Activated B cell treated with CpG ODN at 0.5 μM for 24 hours (primary cell): Measurements from ENCODE around the gene UCMA. TPM values are rescaled to one million over a fixed set of nuclear protein-coding genes. Genes with fewer than 3 reads are reported as not detected.

ENCODE experiments used
- ATAC-seq: fragments of 200-7000 bp; cut with Tn5 transposase; one replicate; pipeline ENCODE4 v1.10.0; 2021; ENCODE audit warnings: low read depth, mild to moderate bottlenecking, moderate library complexity
- CTCF ChIA-PET: fragments of 350-600 bp; sonication (Branson Sonifier 250); formaldehyde crosslinking; loops from one replicate; lab custom pipeline; 2021; ENCODE audit warnings: antibody characterized with exemption; lab: Charles Lee
- POLR2A ChIA-PET: fragments of 350-600 bp; sonication (Branson Sonifier 250); formaldehyde crosslinking; loops from one replicate; lab custom pipeline; 2021; ENCODE audit warnings: antibody characterized with exemption; lab: Charles Lee
- DNase-seq: peaks from one replicate; pipeline ENCODE4 v3.0.0; 2022
- H3K27ac Mint-ChIP-seq: one replicate; pipeline ENCODE4 v1.8.0; 2020; ENCODE audit warnings: mixed read lengths
- H3K27me3 Mint-ChIP-seq: one replicate; pipeline ENCODE4 v1.8.0; 2021; ENCODE audit warnings: mixed read lengths
- H3K36me3 Mint-ChIP-seq: one replicate; pipeline ENCODE4 v1.8.0; 2021; ENCODE audit warnings: low read depth, mixed read lengths
- H3K4me1 Mint-ChIP-seq: one replicate; pipeline ENCODE4 v1.8.0; 2021; ENCODE audit warnings: mixed read lengths
- H3K4me3 Mint-ChIP-seq: one replicate; pipeline ENCODE4 v1.8.0; 2020; ENCODE audit warnings: mild to moderate bottlenecking, mixed read lengths
- H3K9me3 Mint-ChIP-seq: one replicate; pipeline ENCODE4 v1.8.0; 2020; ENCODE audit warnings: mixed read lengths
- intact Hi-C: fragments of 100-400 bp; cut with micrococcal nuclease; formaldehyde crosslinking; loops from one replicate; pipeline ENCODE4 v1.15.1; 2024
- total RNA-seq: library from RNA; stranded (reverse); gene quantifications from 2 replicates; pipeline ENCODE4 v1.2.3, GENCODE V29; 2022
- TF ChIP-seq, protein P1 (sequence below): fragments of 200-600 bp; IDR thresholded peaks from one replicate; pipeline ENCODE4 v1.8.0; 2022; ENCODE audit warnings: antibody characterized with exemption, mild to moderate bottlenecking

Gene UCMA
- total RNA-seq, 1 donor from 2014 or later, result not detected

DNA sequence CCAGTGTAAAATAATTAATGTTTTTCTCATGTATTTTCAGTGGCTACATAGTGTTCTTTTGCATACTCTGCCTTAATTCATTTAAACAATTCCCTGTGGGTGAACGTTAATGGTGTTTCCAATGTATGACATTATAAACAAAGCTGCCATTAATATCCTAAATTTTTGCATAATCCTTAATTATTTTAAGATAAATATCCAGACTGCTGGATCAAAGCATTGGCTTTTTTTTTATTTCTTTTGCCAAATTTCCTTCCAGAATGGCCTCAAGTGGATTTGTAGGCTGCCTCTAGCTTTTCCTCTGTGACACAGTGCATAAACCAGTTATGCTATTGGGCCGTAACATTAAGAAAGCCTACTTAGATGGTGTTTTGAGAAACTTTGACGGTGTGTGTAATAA lies 43.4 kb downstream of the UCMA start:
- Mint-ChIP-seq H3K36me3 (no peaks in the 10 kb centered on the region), H3K9me3 (no peaks in the 10 kb centered on the region), H3K4me1 (no peaks in the 10 kb centered on the region), H3K27me3 (no peaks in the 10 kb centered on the region), H3K4me3 (no peak overlapping the region), H3K27ac (no peak overlapping the region)
- no peak for DNase-seq
- POLR2A ChIA-PET, result no interaction called here
- ATAC-seq, result no peak
- CTCF ChIA-PET, result interaction anchor here (1.1 kb wide), 1 partner anchor 12 kb away, joined by 3 read pairs; no protein-coding TSS in a partner anchor
- intact Hi-C loops, result no loop called here
- TF ChIP-seq, protein P1, sequence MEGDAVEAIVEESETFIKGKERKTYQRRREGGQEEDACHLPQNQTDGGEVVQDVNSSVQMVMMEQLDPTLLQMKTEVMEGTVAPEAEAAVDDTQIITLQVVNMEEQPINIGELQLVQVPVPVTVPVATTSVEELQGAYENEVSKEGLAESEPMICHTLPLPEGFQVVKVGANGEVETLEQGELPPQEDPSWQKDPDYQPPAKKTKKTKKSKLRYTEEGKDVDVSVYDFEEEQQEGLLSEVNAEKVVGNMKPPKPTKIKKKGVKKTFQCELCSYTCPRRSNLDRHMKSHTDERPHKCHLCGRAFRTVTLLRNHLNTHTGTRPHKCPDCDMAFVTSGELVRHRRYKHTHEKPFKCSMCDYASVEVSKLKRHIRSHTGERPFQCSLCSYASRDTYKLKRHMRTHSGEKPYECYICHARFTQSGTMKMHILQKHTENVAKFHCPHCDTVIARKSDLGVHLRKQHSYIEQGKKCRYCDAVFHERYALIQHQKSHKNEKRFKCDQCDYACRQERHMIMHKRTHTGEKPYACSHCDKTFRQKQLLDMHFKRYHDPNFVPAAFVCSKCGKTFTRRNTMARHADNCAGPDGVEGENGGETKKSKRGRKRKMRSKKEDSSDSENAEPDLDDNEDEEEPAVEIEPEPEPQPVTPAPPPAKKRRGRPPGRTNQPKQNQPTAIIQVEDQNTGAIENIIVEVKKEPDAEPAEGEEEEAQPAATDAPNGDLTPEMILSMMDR, result no peak

GRCh38 chr10:13189961-13190360 lies 44.2 kb downstream of the UCMA start:
- POLR2A ChIA-PET, result no interaction called here

DNA sequence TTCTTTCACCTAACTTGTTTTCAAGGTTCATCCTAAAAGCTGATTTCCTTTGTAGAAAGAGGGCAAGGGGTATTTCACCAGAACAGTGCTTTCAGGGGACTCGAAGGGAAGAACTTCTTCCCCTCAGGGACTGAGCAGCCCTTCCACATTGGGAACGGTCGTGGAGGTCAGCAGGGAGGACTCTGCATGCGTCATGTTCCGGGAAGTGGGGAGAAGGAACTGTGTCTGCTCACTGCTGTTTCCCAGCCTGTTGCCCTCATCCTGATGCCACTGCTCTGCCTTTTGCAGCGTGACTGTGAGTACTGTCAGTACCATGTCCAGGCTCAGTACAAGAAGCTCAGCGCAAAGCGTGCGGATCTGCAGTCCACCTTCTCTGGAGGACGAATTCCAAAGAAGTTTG lies 45.6 kb downstream of the UCMA start:
- no peaks in the 10 kb centered on the region for H3K36me3 Mint-ChIP-seq
- no peak overlapping the region for H3K4me3 Mint-ChIP-seq
- CTCF ChIA-PET, result no interaction called here
- POLR2A ChIA-PET, result no interaction called here
- no peaks in the 10 kb centered on the region for H3K27me3 Mint-ChIP-seq
- intact Hi-C loops, result no loop called here
- H3K4me1 Mint-ChIP-seq, result peaks cover 1% of the 10 kb centered on the region
- ATAC-seq (no peak), DNase-seq (no peak)
- no peak overlapping the region for H3K27ac Mint-ChIP-seq
- no peaks in the 10 kb centered on the region for H3K9me3 Mint-ChIP-seq
- TF ChIP-seq, protein P1, result no peak

More at GRCh38 chr10:13189961-13190360, 44.2 kb downstream of the UCMA start:
- H3K27me3 Mint-ChIP-seq, result no peaks in the 10 kb centered on the region
- intact Hi-C loops, result no loop called here
- ATAC-seq (no peak), DNase-seq (no peak)
- TF ChIP-seq, protein P1, result no peak
- H3K27ac Mint-ChIP-seq, result no peak overlapping the region
- H3K4me3 Mint-ChIP-seq, result no peak overlapping the region
- H3K9me3 Mint-ChIP-seq, result no peaks in the 10 kb centered on the region
- CTCF ChIA-PET, result no interaction called here
- no peaks in the 10 kb centered on the region for H3K4me1 Mint-ChIP-seq
- no peaks in the 10 kb centered on the region for H3K36me3 Mint-ChIP-seq

DNA sequence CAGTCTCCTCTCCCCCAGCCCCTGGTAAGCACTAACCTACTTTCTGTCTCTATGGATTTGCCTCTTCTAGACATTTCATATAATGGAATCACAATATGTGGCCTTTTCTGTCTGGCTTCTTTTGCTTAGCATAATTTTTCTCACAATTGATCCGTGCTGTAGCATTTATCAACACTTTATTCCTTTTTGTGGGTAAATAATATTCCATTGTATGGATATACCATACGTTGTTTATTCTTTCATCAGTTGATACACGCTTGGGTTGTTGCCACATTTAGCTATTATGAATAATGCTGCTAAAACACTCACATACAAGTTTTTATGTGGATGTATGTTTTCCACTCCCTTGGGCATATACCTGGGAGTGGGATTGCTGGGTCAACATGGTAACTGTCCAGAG lies 47.0 kb downstream of the UCMA start:
- ChIA-PET POLR2A (no interaction called here), CTCF (no interaction called here)
- H3K4me1 Mint-ChIP-seq, result peaks cover 5% of the 10 kb centered on the region
- intact Hi-C loops, result no loop called here
- ATAC-seq (no peak), DNase-seq (no peak)
- no peaks in the 10 kb centered on the region for H3K27me3 Mint-ChIP-seq
- peaks cover 2% of the 10 kb centered on the region for H3K9me3 Mint-ChIP-seq
- H3K27ac Mint-ChIP-seq, result no peak overlapping the region
- H3K36me3 Mint-ChIP-seq, result no peaks in the 10 kb centered on the region
- TF ChIP-seq, protein P1, result no peak
- H3K4me3 Mint-ChIP-seq, result no peak overlapping the region

- CTCF ChIA-PET, result no interaction called here
- no peaks in the 10 kb centered on the region for H3K36me3 Mint-ChIP-seq
- no peak for DNase-seq
- intact Hi-C loops, result no loop called here
- no peak overlapping the region for H3K27ac Mint-ChIP-seq
- H3K4me1 Mint-ChIP-seq, result peaks cover 5% of the 10 kb centered on the region
- TF ChIP-seq, protein P1, result no peak
- H3K27me3 Mint-ChIP-seq, result no peaks in the 10 kb centered on the region
- H3K4me3 Mint-ChIP-seq, result no peak overlapping the region
- no peak for ATAC-seq
- H3K9me3 Mint-ChIP-seq, result peaks cover 2% of the 10 kb centered on the region
- POLR2A ChIA-PET, result no interaction called here
These were observed 49.3 kb downstream of the UCMA start for GRCh38 chr10:13184730-13185514.
